SU-DHL-6 (cell line): ENCODE data around the gene C3.

ENCODE experiments used
- H2AFZ ChIP-seq: fragments of 200-600 bp; sonication (generic); 2 replicates; pipeline ENCODE4 v1.6.1; 2014; ENCODE audit warnings: low read depth, mild to moderate bottlenecking, moderate library complexity, mixed read lengths, antibody characterized with exemption, low read length; ENCODE audit not compliant: severe bottlenecking
- H3F3A ChIP-seq: fragments of 200-600 bp; shearing (Covaris generic); 2 replicates; pipeline ENCODE4 v1.6.0; 2016; ENCODE audit warnings: antibody characterized with exemption, mild to moderate bottlenecking; ENCODE audit not compliant: insufficient read depth
- H3K27ac ChIP-seq: fragments of 200-600 bp; sonication (generic); 2 replicates; pipeline ENCODE4 v1.5.1; 2016; ENCODE audit warnings: low read depth, mild to moderate bottlenecking, low read length, moderate library complexity, mixed read lengths
- H3K27me3 ChIP-seq: fragments of 200-600 bp; sonication (generic), shearing (Covaris generic); 2 replicates; pipeline ENCODE4 v1.6.0; 2014; ENCODE audit warnings: mild to moderate bottlenecking, low read length
- H3K36me3 ChIP-seq: fragments of 200-600 bp; sonication (generic); 2 replicates; pipeline ENCODE4 v1.6.1; 2014; ENCODE audit warnings: mild to moderate bottlenecking, low read length, mixed read lengths
- H3K4me2 ChIP-seq: fragments of 300-600, 200-600 bp; shearing (Covaris generic), sonication (generic); 2 replicates; pipeline ENCODE4 v1.6.0; 2014; ENCODE audit warnings: low read length, low read depth, mild to moderate bottlenecking; ENCODE audit not compliant: poor library complexity, severe bottlenecking
- H3K4me3 ChIP-seq: fragments of 200-600 bp; sonication (generic); 2 replicates; pipeline ENCODE4 v1.5.1; 2014; ENCODE audit warnings: antibody characterized with exemption, low read length, mild to moderate bottlenecking, mixed read lengths; ENCODE audit not compliant: insufficient read depth, poor library complexity, severe bottlenecking
- H3K79me2 ChIP-seq: fragments of 200-600 bp; sonication (generic); 2 replicates; pipeline ENCODE4 v1.6.1; 2014; ENCODE audit warnings: mild to moderate bottlenecking, low read length, moderate library complexity; ENCODE audit not compliant: insufficient read depth
- H3K9ac ChIP-seq: fragments of 200-600 bp; sonication (generic); 2 replicates; pipeline ENCODE4 v1.7.0; 2014; ENCODE audit warnings: mild to moderate bottlenecking, low read length
- H3K9me2 ChIP-seq: fragments of 200-600 bp; sonication (generic); replicated peaks from 2 replicates; pipeline ENCODE4 v1.6.1; 2014; ENCODE audit warnings: low read length; ENCODE audit not compliant: insufficient read depth
- H3K9me3 ChIP-seq: fragments of 200-600 bp; sonication (generic); 2 replicates; pipeline ENCODE4 v1.6.1; 2014; ENCODE audit warnings: low read length, mixed read lengths; ENCODE audit not compliant: insufficient read depth
- H4K20me1 ChIP-seq: fragments of 200-600 bp; sonication (generic); 2 replicates; pipeline ENCODE4 v1.6.1; 2014; ENCODE audit warnings: low read depth, mild to moderate bottlenecking, antibody characterized with exemption, low read length, moderate library complexity, mixed read lengths
- EZH2phosphoT487 ChIP-seq: fragments of 200-600 bp; sonication (generic), shearing (Covaris generic); conservative IDR thresholded peaks from 2 replicates; pipeline ENCODE4 v1.6.1; 2018; ENCODE audit warnings: mild to moderate bottlenecking, antibody characterized with exemption, low read length, moderate library complexity, mixed read lengths
- TF ChIP-seq, protein P1 (sequence below): fragments of 200-600 bp; sonication (generic); IDR thresholded peaks from one replicate; pipeline ENCODE4 v1.5.1; 2017; ENCODE audit warnings: antibody characterized with exemption, mild to moderate bottlenecking, low read length, moderate library complexity; ENCODE audit not compliant: insufficient read depth, poor library complexity, severe bottlenecking

The C3 gene

DNA sequence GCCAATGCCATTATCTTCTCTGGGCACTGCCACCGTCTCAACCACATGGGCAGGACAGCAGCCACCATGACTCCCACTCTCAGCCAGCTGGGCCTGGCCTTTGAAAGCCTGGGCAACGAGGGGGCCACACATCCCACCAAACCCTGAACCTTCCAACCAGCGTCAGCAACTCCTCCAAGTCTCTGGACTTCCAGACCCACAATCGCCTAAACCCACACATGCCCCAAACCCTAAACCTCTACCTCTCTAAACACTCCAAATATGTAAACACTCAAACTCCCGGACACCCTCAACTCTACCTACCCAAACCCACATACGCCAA, 949 bp downstream of the C3 start:
- Histone ChIP-seq H3K36me3 (no peaks in the 10 kb centered on the region), H4K20me1 (no peaks in the 10 kb centered on the region), H3K9ac (no peak overlapping the region), H3K27me3 (no peaks in the 10 kb centered on the region), H3K9me2 (no peaks in the 10 kb centered on the region), H3K79me2 (no peaks in the 10 kb centered on the region), H3K9me3 (no peaks in the 10 kb centered on the region), H3K4me3 (no peak overlapping the region), H3K4me2 (no peak overlapping the region), H2AFZ (no peak overlapping the region), H3F3A (0 out of 2 replicates have a peak, but pooled peaks cover 4% of the 10 kb centered on the region), H3K27ac (no peak overlapping the region)
- TF ChIP-seq, protein P1, sequence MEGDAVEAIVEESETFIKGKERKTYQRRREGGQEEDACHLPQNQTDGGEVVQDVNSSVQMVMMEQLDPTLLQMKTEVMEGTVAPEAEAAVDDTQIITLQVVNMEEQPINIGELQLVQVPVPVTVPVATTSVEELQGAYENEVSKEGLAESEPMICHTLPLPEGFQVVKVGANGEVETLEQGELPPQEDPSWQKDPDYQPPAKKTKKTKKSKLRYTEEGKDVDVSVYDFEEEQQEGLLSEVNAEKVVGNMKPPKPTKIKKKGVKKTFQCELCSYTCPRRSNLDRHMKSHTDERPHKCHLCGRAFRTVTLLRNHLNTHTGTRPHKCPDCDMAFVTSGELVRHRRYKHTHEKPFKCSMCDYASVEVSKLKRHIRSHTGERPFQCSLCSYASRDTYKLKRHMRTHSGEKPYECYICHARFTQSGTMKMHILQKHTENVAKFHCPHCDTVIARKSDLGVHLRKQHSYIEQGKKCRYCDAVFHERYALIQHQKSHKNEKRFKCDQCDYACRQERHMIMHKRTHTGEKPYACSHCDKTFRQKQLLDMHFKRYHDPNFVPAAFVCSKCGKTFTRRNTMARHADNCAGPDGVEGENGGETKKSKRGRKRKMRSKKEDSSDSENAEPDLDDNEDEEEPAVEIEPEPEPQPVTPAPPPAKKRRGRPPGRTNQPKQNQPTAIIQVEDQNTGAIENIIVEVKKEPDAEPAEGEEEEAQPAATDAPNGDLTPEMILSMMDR = no peak
- TF ChIP-seq EZH2phosphoT487 = no peak

DNA sequence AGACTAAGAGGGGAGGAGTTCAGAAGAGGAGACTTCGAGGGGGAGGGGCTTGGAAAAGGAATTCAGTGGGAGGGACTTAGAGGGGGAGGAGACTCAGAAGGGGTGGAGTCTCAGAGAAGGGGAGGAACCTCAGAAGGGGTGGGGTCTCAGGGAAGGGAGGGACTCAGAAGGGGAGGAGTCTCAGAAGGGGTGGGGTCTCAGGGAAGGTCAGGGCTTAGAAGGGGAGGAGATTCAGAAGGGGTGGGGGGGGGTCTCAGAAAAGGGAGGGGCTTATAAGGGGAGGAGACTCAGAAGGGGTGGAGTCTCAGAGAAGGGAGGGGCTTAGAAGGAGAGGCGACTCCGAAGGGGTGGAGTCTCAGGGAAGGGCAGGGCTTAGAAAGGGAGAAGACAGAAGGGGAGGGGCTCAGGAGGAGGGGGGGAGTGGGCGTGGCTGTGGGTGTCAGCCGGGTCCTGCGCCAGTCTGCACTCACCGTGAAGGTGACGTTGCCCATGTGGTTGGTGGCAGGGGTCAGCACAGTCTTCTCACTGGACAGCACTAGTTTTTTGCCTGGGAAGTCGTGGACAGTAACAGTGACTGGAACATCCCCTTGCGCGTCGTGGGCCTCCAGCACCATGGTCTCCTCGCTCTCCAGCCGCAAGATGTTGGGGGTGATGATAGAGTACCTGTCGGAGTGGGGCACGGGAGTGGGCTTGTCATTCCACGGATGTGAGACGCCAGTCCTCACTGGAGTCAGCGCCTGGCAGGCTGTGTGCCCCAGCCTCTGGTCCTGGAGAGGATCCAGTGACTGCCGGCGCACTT, 1.5 kb downstream of the C3 start:
- Histone ChIP-seq H2AFZ (no peak overlapping the region), H3K27ac (no peak overlapping the region)

DNA sequence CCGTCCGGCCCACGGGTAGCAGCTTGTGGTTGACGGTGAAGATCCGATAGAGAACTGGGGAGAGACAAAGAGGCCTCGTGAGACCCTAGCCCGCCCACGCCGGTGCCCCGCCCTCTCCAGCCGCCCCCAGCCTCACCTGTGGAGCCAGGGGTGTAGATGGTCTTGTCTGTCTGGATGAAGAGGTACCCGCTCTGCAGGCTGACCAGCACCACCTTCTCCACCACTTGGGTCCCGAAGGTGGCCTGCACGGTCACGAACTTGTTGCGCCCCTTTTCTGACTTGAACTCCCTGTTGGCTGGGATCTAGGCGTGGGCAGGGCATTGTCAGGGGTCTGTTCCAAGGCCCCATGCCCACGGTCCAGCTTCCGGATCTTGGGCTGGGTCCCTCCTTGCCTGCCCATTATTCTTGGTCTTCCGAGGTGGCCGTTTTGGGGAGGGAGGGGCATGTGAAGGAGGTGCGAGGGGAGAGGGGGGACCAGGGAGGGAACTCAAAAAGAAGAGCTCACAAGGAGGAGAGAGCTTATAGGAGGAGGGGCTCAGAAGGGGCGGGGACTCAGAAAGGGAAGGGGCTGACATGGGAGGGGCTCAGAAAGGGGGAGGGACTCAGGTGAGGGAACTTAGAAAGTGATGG, 2.2 kb downstream of the C3 start:
- H3K9ac ChIP-seq = no peak overlapping the region
- no peak overlapping the region for H3K4me2 ChIP-seq
- no peaks in the 10 kb centered on the region for H3K36me3 ChIP-seq
- no peaks in the 10 kb centered on the region for H3K9me2 ChIP-seq
- 0 out of 2 replicates have a peak, but pooled peaks cover 4% of the 10 kb centered on the region for H3F3A ChIP-seq
- H3K79me2 ChIP-seq = no peaks in the 10 kb centered on the region
- H3K4me3 ChIP-seq = no peak overlapping the region
- no peaks in the 10 kb centered on the region for H4K20me1 ChIP-seq
- no peak overlapping the region for H2AFZ ChIP-seq
- H3K9me3 ChIP-seq = no peaks in the 10 kb centered on the region
- TF ChIP-seq, protein P1 = no peak
- no peak for TF ChIP-seq EZH2phosphoT487
- H3K27ac ChIP-seq = no peak overlapping the region
- no peaks in the 10 kb centered on the region for H3K27me3 ChIP-seq

More for the DNA sequence above, 1.5 kb downstream of the C3 start:
- Histone ChIP-seq H3K79me2 (no peaks in the 10 kb centered on the region), H3K4me3 (no peak overlapping the region), H3K9me3 (no peaks in the 10 kb centered on the region), H3K9me2 (no peaks in the 10 kb centered on the region), H3K4me2 (no peak overlapping the region), H4K20me1 (no peaks in the 10 kb centered on the region), H3K9ac (no peak overlapping the region), H3K27me3 (no peaks in the 10 kb centered on the region), H3K36me3 (no peaks in the 10 kb centered on the region), H3F3A (0 out of 2 replicates have a peak, but pooled peaks cover 4% of the 10 kb centered on the region)
- no peak for TF ChIP-seq EZH2phosphoT487
- TF ChIP-seq, protein P1 = no peak
